ENCODE measurements around the gene MPND. TPM values are rescaled to one million over a fixed set of nuclear protein-coding genes. Genes with fewer than 3 reads are reported as not detected.

The MPND gene
- total and polyA plus RNA-seq, 7 experiments from 2014 or later, result 4.0 to 24.4 (median 14.9) TPM

DNA sequence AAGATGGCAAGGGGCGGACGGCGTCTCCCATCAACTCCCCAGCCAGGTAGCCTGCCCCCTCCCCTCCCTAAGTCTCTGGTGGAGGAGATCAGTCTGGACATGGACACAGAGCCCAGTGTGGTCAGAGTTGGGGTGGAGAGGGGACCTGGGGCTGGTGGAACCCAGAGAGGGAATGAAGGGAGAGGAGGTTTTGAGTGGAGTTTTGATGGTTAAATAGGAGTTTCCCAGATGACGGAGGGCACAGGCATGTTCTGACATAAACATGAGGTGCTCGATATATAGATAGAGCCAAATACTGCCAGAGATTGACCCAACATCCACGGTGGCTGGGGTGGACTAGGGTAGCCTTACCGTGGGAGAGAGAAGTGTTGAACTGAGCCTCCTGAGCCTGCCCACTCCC, 24.9 kb upstream of the MPND start:
- peaks cover 0 to 17% (median 0%) of the 10 kb centered on the region in 11 donors for H3K9me3 Mint-ChIP-seq
- H3K4me3 Mint-ChIP-seq, result no peak overlapping the region
- H3K27ac ChIP-seq (ENCODE audit: low read depth, low read length), result no peak overlapping the region
- H3K36me3 ChIP-seq (ENCODE audit: control insufficient read depth in 2 of 3, insufficient read depth in 3 of 3, low read length in 3 of 3), result no peaks in the 10 kb centered on the region
- intact Hi-C loops (cut with micrococcal nuclease), result no loop called here
- H3K36me3 Mint-ChIP-seq, result peaks cover 0 to 35% (median 0%) of the 10 kb centered on the region in 5 donors
- no peaks in the 10 kb centered on the region for H3K27me3 ChIP-seq (ENCODE audit: control insufficient read depth in 2 of 2, insufficient read depth in 2 of 2, low read length in 2 of 2)
- ChIA-PET POLR2A (no interaction called here), CTCF (no interaction called here)
- H3K27ac Mint-ChIP-seq, result peak overlapping the region in 1 of 9 donors; percentile 76
- no peaks in the 10 kb centered on the region for H3K27me3 Mint-ChIP-seq
- ATAC-seq (no peak), DNase-seq (no peak)
- no peaks in the 10 kb centered on the region for H3K9me3 ChIP-seq (ENCODE audit: control insufficient read depth in 2 of 3, low read length in 3 of 3)
- H3K4me1 ChIP-seq (ENCODE audit: control insufficient read depth in 2 of 2, insufficient read depth in 2 of 2, low read length in 2 of 2), result no peaks in the 10 kb centered on the region
- H3K4me1 Mint-ChIP-seq, result peaks cover 0 to 12% (median 0%) of the 10 kb centered on the region in 7 donors
- no peak overlapping the region for H3K4me3 ChIP-seq (ENCODE audit: low read length)

DNA sequence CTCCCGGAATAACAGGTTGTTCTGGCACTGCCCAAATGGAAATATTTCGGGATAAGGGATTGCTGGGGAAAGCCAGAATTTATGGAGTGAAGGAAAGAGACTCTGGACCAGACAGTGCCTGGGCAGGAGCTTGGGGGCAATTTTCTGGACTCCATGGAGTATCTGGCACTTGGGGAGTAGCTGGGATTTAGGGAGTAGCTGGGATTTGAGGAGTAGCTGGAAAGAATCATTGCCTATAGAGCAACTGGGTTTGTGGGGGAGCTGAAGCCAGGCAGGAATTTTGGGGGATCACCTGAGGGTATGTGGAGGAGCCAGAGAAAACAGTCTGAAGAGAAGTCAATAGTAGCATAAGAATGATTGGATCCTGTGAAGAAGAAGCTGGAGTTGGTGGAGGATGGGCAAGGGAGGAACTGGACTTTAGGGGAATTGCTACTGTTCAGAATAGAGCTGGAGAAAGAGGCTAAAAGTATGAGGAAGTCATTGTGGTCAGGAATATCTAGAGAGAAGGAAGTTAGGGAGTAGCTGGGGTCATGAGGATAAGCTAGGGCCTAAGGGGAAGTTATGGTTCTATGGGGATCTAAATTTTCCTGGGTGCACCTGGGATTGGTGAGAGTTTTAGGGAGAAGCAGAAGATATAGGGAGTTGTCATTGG, 24.2 kb upstream of the MPND start:
- peaks cover 0 to 35% (median 0%) of the 10 kb centered on the region in 5 donors for H3K36me3 Mint-ChIP-seq
- ChIA-PET POLR2A (no interaction called here), CTCF (interaction anchor here (0.6 to 1.3 kb wide), 4 partner anchors 23 to 293 kb away, joined by 3 to 6 read pairs (median 4); no protein-coding TSS in a partner anchor)
- Histone ChIP-seq H3K4me3 (ENCODE audit: low read length) (no peak overlapping the region), H3K27me3 (ENCODE audit: control insufficient read depth in 2 of 2, insufficient read depth in 2 of 2, low read length in 2 of 2) (no peaks in the 10 kb centered on the region), H3K36me3 (ENCODE audit: control insufficient read depth in 2 of 3, insufficient read depth in 3 of 3, low read length in 3 of 3) (no peaks in the 10 kb centered on the region), H3K4me1 (ENCODE audit: control insufficient read depth in 2 of 2, insufficient read depth in 2 of 2, low read length in 2 of 2) (no peaks in the 10 kb centered on the region), H3K27ac (ENCODE audit: low read depth, low read length) (no peak overlapping the region), H3K9me3 (ENCODE audit: control insufficient read depth in 2 of 3, low read length in 3 of 3) (no peaks in the 10 kb centered on the region)
- H3K4me3 Mint-ChIP-seq, result peak overlapping the region in 1 of 10 donors; percentile 38
- DNase-seq, result no peak
- no peaks in the 10 kb centered on the region for H3K27me3 Mint-ChIP-seq
- peak overlapping the region in 6 of 9 donors; percentile 8 to 76 (median 48) for H3K27ac Mint-ChIP-seq
- intact Hi-C loops (cut with micrococcal nuclease), result no loop called here
- H3K4me1 Mint-ChIP-seq, result peaks cover 0 to 12% (median 0%) of the 10 kb centered on the region in 7 donors
- H3K9me3 Mint-ChIP-seq, result peaks cover 0 to 17% (median 0%) of the 10 kb centered on the region in 11 donors
- ATAC-seq, result no peak

DNA sequence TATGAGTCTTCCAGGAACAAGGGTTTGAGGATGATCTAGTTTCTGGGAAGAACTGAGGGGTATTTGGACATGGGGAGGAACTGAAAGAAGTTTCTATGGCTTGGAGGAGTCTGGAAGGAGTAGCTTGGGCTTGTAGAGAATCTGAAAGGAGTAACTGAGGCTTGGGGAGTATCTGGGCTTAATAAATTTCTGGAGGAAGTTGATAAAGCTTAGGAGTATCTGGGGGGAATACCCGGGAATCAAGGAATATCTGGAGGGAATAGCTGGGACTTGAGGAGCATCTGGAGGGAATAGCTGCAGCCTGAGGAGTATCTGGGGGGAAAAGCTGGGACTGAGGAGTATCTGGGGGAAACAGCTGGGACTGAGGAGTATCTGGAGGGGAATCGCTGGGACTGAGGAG, 22.9 kb upstream of the MPND start:
- DNase-seq, result no peak
- ATAC-seq, result no peak
- Mint-ChIP-seq H3K4me1 (peaks cover 0 to 12% (median 0%) of the 10 kb centered on the region in 7 donors), H3K36me3 (peaks cover 0 to 37% (median 0%) of the 10 kb centered on the region in 5 donors), H3K27me3 (no peaks in the 10 kb centered on the region), H3K9me3 (peaks cover 0 to 17% (median 0%) of the 10 kb centered on the region in 11 donors), H3K27ac (peak overlapping the region in 2 of 9 donors; percentile 3 to 44), H3K4me3 (no peak overlapping the region)
- no peaks in the 10 kb centered on the region for H3K27me3 ChIP-seq (ENCODE audit: control insufficient read depth in 2 of 2, insufficient read depth in 2 of 2, low read length in 2 of 2)
- ChIA-PET CTCF (interaction anchor here (0.5 to 1.5 kb wide), 8 partner anchors 22 to 466 kb away, joined by 3 to 7 read pairs (median 4); no protein-coding TSS in a partner anchor), POLR2A (interaction anchor here (1.0 kb wide), 1 partner anchor 23 kb away, joined by 3 read pairs; the partner anchor contains the start of gene MPND)
- no peak overlapping the region for H3K27ac ChIP-seq (ENCODE audit: low read depth, low read length)
- no peak overlapping the region for H3K4me3 ChIP-seq (ENCODE audit: low read length)
- H3K4me1 ChIP-seq (ENCODE audit: control insufficient read depth in 2 of 2, insufficient read depth in 2 of 2, low read length in 2 of 2), result no peaks in the 10 kb centered on the region
- H3K9me3 ChIP-seq (ENCODE audit: control insufficient read depth in 2 of 3, low read length in 3 of 3), result no peaks in the 10 kb centered on the region
- intact Hi-C loops (cut with micrococcal nuclease), result no loop called here
- H3K36me3 ChIP-seq (ENCODE audit: control insufficient read depth in 2 of 3, insufficient read depth in 3 of 3, low read length in 3 of 3), result no peaks in the 10 kb centered on the region

DNA sequence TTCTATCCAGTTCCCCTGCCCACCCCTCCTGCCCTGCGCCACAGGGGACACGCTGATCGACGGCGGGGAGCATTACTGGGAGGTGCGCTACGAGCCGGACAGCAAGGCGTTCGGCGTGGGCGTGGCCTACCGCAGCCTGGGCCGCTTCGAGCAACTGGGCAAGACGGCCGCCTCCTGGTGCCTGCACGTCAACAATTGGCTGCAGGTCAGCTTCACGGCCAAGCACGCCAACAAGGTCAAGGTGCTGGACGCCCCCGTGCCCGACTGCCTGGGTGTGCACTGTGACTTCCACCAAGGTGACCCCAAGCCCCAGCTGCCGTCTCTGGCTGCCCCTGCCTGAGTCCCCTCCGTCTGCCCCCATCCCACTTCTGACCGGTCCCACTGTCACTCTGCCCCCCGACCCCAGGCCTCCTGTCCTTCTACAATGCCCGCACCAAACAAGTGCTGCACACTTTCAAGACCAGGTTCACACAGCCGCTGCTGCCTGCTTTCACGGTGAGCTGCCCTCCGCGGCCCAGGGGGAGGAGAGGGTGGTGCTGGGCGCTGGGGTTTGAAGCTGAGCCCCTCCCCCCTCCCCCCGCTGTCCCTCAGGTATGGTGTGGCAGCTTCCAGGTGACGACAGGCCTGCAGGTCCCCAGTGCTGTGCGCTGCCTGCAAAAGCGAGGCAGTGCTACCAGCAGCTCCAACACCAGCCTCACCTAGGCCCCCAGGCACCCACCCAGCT, 20.3 kb upstream of the MPND start:
- ATAC-seq (no peak), DNase-seq (no peak)
- intact Hi-C loops (cut with micrococcal nuclease), result no loop called here
- Histone ChIP-seq H3K27ac (ENCODE audit: low read depth, low read length) (no peak overlapping the region), H3K27me3 (ENCODE audit: control insufficient read depth in 2 of 2, insufficient read depth in 2 of 2, low read length in 2 of 2) (no peaks in the 10 kb centered on the region), H3K4me3 (ENCODE audit: low read length) (no peak overlapping the region), H3K9me3 (ENCODE audit: control insufficient read depth in 2 of 3, low read length in 3 of 3) (no peaks in the 10 kb centered on the region), H3K36me3 (ENCODE audit: control insufficient read depth in 2 of 3, insufficient read depth in 3 of 3, low read length in 3 of 3) (no peaks in the 10 kb centered on the region), H3K4me1 (ENCODE audit: control insufficient read depth in 2 of 2, insufficient read depth in 2 of 2, low read length in 2 of 2) (peaks cover 11 to 14% of the 10 kb centered on the region in 2 donors)
- no peak overlapping the region for H3K27ac Mint-ChIP-seq
- H3K4me1 Mint-ChIP-seq, result peaks cover 16 to 27% (median 20%) of the 10 kb centered on the region in 7 donors
- peaks cover 0 to 19% (median 0%) of the 10 kb centered on the region in 11 donors for H3K9me3 Mint-ChIP-seq
- H3K4me3 Mint-ChIP-seq, result no peak overlapping the region
- POLR2A ChIA-PET, result interaction anchor here (0.9 to 1.4 kb wide), 4 partner anchors 20 to 56 kb away, joined by 3 to 8 read pairs (median 4); partner anchors contain the start of gene MPND
- CTCF ChIA-PET, result interaction anchor here (0.6 kb wide), 1 partner anchor 459 kb away, joined by 4 read pairs; no protein-coding TSS in a partner anchor
- peaks cover 0 to 28% (median 0%) of the 10 kb centered on the region in 5 donors for H3K36me3 Mint-ChIP-seq
- H3K27me3 Mint-ChIP-seq, result no peaks in the 10 kb centered on the region

DNA sequence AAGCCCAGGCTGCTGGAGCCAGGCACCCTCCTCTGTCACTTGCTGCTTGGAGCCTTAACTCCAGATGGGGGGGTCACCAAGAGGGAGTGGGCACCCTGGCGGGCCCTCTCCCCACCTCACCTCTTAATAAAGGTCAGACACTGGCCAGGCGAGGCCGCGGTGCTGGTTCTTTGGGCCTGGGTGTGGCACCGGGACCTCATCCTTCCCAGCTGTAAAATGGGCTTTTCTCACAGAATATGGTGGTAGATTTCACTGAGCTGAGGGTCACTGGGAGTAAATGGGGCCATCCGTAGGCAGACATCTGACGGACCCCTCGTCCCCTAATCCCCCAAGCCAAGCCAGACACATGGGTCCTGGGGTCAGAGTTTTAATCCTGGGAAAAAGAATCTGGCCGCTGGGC, 19.7 kb upstream of the MPND start:
- ATAC-seq (no peak), DNase-seq (no peak)
- H3K4me1 Mint-ChIP-seq, result peaks cover 16 to 31% (median 23%) of the 10 kb centered on the region in 7 donors
- CTCF ChIA-PET, result no interaction called here
- H3K9me3 ChIP-seq (ENCODE audit: control insufficient read depth in 2 of 3, low read length in 3 of 3), result no peaks in the 10 kb centered on the region
- H3K27ac Mint-ChIP-seq, result no peak overlapping the region
- H3K9me3 Mint-ChIP-seq, result peaks cover 0 to 19% (median 0%) of the 10 kb centered on the region in 11 donors
- peaks cover 0 to 4% (median 0%) of the 10 kb centered on the region in 5 donors for H3K27me3 Mint-ChIP-seq
- peak overlapping the region in 1 of 10 donors; percentile 34 for H3K4me3 Mint-ChIP-seq
- peaks cover 11 to 14% of the 10 kb centered on the region in 2 donors for H3K4me1 ChIP-seq (ENCODE audit: control insufficient read depth in 2 of 2, insufficient read depth in 2 of 2, low read length in 2 of 2)
- POLR2A ChIA-PET, result interaction anchor here (0.9 to 1.4 kb wide), 2 partner anchors 19 to 56 kb away, joined by 3 to 8 read pairs; partner anchors contain the start of gene MPND
- no peak overlapping the region for H3K27ac ChIP-seq (ENCODE audit: low read depth, low read length)
- no peaks in the 10 kb centered on the region for H3K27me3 ChIP-seq (ENCODE audit: control insufficient read depth in 2 of 2, insufficient read depth in 2 of 2, low read length in 2 of 2)
- no peaks in the 10 kb centered on the region for H3K36me3 ChIP-seq (ENCODE audit: control insufficient read depth in 2 of 3, insufficient read depth in 3 of 3, low read length in 3 of 3)
- peaks cover 0 to 24% (median 0%) of the 10 kb centered on the region in 5 donors for H3K36me3 Mint-ChIP-seq
- intact Hi-C loops (cut with micrococcal nuclease), result no loop called here
- H3K4me3 ChIP-seq (ENCODE audit: low read length), result no peak overlapping the region

DNA sequence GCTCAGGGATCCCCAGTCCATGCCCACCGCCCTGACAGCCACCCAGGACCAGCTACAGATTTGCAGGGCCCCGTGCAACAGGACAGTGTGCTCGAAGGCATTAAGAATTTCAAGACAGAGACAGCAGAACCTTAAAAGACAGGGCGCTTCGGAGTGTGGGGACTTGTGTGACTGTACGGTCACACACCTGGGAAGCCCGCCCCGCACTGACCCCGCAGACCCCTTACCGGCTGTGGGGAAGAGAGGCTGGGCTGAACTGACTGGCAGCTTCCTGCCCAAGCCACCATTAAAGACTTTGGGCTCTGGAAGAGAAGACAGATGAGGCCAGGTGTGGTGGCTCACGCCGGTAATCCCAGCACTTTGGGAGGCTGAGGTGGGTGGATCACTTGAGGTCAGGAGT, 19.1 kb upstream of the MPND start:
- H3K9me3 ChIP-seq (ENCODE audit: control insufficient read depth in 2 of 3, low read length in 3 of 3), result no peaks in the 10 kb centered on the region

More for the DNA sequence above, 19.1 kb upstream of the MPND start:
- Mint-ChIP-seq H3K4me1 (peaks cover 16 to 30% (median 24%) of the 10 kb centered on the region in 7 donors), H3K36me3 (peaks cover 0 to 19% (median 0%) of the 10 kb centered on the region in 5 donors), H3K27ac (no peak overlapping the region), H3K9me3 (peaks cover 0 to 17% (median 0%) of the 10 kb centered on the region in 11 donors), H3K27me3 (peaks cover 0 to 4% (median 0%) of the 10 kb centered on the region in 5 donors), H3K4me3 (no peak overlapping the region)
- ATAC-seq (no peak), DNase-seq (no peak)
- Histone ChIP-seq H3K4me1 (ENCODE audit: control insufficient read depth in 2 of 2, insufficient read depth in 2 of 2, low read length in 2 of 2) (peaks cover 11 to 14% of the 10 kb centered on the region in 2 donors), H3K27ac (ENCODE audit: low read depth, low read length) (no peak overlapping the region), H3K4me3 (ENCODE audit: low read length) (no peak overlapping the region), H3K36me3 (ENCODE audit: control insufficient read depth in 2 of 3, insufficient read depth in 3 of 3, low read length in 3 of 3) (no peaks in the 10 kb centered on the region), H3K27me3 (ENCODE audit: control insufficient read depth in 2 of 2, insufficient read depth in 2 of 2, low read length in 2 of 2) (no peaks in the 10 kb centered on the region)
- ChIA-PET POLR2A (no interaction called here), CTCF (no interaction called here)
- intact Hi-C loops (cut with micrococcal nuclease), result no loop called here

Data from naive thymus-derived CD4-positive, alpha-beta T cell (primary cell).